ENCODE measurements around the gene SHISA7. TPM values are rescaled to one million over a fixed set of nuclear protein-coding genes. Genes with fewer than 3 reads are reported as not detected.

SHISA7 gene
- total RNA-seq, 2 donors from 2014 or later: not detected

DNA sequence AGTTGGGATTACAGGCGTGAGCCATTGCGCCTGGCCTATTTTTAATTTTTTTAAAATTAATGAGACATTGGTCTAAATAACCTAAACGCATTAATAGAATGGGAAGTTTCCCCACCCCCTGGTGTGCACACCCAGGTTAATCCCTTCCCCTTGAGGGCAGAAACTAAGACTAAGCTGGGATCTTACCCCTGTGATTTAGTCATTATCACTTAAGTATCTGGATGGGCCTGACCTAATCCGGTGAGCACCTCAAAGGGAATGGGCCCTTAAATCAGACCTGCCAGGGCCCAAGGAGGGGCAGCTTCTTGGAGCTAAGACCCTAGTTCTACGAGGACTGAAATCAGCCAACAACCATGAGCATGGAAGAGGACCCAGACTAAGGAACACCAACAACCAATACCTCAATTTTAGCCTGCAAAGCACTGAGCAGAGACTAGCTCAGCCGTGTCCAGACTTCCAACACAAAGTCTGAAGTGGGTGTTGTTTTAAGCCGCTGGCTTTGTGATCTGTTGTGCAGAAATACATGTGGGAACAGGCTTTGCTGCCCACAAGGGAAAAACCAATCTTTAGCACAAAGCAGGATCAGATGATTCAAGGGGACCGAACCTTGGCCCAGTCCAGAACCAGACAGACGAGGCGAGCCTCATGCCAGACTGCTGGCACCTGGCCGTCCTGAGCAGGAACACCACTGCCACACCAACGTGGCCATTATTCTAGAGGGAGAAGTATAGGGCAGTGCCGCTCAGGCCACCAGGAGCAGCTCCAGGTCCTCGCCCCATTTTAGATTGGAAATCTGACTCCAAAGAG lies 42.6 kb downstream of the SHISA7 start:
- 94% methylated on average over 8 to 14 of the region's 14 CpGs for WGBS, 2 experiments (ENCODE audit: insufficient coverage in 1 of 2, insufficient read length in 1 of 2)
- Mint-ChIP-seq H3K27me3 (ENCODE audit: insufficient read depth) (peaks cover 7% of the 10 kb centered on the region), H3K4me3 (no peak overlapping the region), H3K4me1 (peaks cover under 1% of the 10 kb centered on the region), H3K9me3 (no peaks in the 10 kb centered on the region), H3K36me3 (ENCODE audit: low read depth) (peaks cover 36% of the 10 kb centered on the region), H3K27ac (no peak overlapping the region)
- DNase-seq: peak; percentile 33
- Histone ChIP-seq H3K4me1 (ENCODE audit: control insufficient read depth, insufficient read depth, low read length) (no peaks in the 10 kb centered on the region), H3K9ac (ENCODE audit: extremely low read depth, low read length, poor library complexity, severe bottlenecking) (no peak overlapping the region), H3K27me3 (ENCODE audit: control insufficient read depth, insufficient read depth, low read length, poor library complexity, severe bottlenecking) (no peaks in the 10 kb centered on the region), H3K4me3 (ENCODE audit: low read length) (no peak overlapping the region), H3K9me3 (ENCODE audit: control insufficient read depth, low read length) (no peaks in the 10 kb centered on the region), H3K27ac (ENCODE audit: low read depth, low read length) (peak overlapping the region; percentile 2), H3K36me3 (ENCODE audit: control insufficient read depth, insufficient read depth, low read length) (peaks cover 40% of the 10 kb centered on the region)
- TF ChIP-seq, protein P1, sequence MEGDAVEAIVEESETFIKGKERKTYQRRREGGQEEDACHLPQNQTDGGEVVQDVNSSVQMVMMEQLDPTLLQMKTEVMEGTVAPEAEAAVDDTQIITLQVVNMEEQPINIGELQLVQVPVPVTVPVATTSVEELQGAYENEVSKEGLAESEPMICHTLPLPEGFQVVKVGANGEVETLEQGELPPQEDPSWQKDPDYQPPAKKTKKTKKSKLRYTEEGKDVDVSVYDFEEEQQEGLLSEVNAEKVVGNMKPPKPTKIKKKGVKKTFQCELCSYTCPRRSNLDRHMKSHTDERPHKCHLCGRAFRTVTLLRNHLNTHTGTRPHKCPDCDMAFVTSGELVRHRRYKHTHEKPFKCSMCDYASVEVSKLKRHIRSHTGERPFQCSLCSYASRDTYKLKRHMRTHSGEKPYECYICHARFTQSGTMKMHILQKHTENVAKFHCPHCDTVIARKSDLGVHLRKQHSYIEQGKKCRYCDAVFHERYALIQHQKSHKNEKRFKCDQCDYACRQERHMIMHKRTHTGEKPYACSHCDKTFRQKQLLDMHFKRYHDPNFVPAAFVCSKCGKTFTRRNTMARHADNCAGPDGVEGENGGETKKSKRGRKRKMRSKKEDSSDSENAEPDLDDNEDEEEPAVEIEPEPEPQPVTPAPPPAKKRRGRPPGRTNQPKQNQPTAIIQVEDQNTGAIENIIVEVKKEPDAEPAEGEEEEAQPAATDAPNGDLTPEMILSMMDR (conservative IDR thresholded peaks at IDR 0.05): no peak

DNA sequence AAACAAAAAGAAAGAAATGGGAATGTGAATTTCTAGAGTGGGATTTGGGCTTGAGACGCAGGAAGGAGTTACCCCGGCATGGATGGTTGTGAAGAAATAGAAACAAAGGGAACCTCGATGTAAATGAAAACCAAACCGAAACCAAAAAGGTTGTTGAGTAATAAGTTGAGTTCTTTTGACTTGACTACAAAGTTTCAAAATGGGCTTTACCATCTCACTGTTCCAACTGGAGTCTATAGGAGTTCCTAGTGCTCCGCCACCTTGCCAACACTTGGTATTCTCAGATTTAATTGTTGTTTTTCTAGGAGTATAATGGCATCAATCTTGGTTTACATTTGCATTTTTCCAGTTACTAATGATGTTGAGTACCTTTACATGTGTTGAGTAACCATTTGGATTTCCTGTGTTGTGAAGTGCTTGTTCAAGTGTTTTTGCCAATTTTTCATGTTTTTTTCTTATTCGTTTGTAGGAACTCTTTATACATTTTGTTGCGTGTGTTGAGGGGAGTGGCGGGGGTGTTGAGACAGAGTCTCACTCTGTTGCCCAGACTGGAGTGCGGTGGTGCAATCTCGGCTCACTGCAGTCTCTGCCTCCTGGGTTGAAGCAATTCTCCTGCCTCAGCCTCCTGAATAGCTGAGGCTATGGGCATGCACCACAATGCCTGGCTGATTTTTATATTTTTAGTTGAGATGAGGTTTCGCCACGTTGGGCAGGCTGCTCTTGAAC lies 44.7 kb downstream of the SHISA7 start:
- Histone ChIP-seq H3K4me3 (ENCODE audit: low read length) (no peak overlapping the region), H3K4me1 (ENCODE audit: control insufficient read depth, insufficient read depth, low read length) (no peaks in the 10 kb centered on the region), H3K9me3 (ENCODE audit: control insufficient read depth, low read length) (no peaks in the 10 kb centered on the region), H3K27me3 (ENCODE audit: control insufficient read depth, insufficient read depth, low read length, poor library complexity, severe bottlenecking) (no peaks in the 10 kb centered on the region), H3K9ac (ENCODE audit: extremely low read depth, low read length, poor library complexity, severe bottlenecking) (no peak overlapping the region), H3K27ac (ENCODE audit: low read depth, low read length) (no peak overlapping the region), H3K36me3 (ENCODE audit: control insufficient read depth, insufficient read depth, low read length) (peaks cover 22% of the 10 kb centered on the region)
- Mint-ChIP-seq H3K4me3 (no peak overlapping the region), H3K36me3 (ENCODE audit: low read depth) (peaks cover 24% of the 10 kb centered on the region), H3K4me1 (no peaks in the 10 kb centered on the region), H3K27me3 (ENCODE audit: insufficient read depth) (peaks cover 7% of the 10 kb centered on the region), H3K27ac (no peak overlapping the region), H3K9me3 (no peaks in the 10 kb centered on the region)
- 94 to 95% methylated on average over 11 to 12 of the region's 12 CpGs for WGBS, 2 experiments (ENCODE audit: insufficient coverage in 1 of 2, insufficient read length in 1 of 2)
- no peak for DNase-seq
- TF ChIP-seq, protein P1 (conservative IDR thresholded peaks at IDR 0.05): no peak

- no peak for DNase-seq
- 42 to 49% methylated on average over 9 to 18 of the region's 18 CpGs for WGBS, 2 experiments (ENCODE audit: insufficient coverage in 1 of 2, insufficient read length in 1 of 2)
- H3K36me3 Mint-ChIP-seq (ENCODE audit: low read depth): peaks cover 22% of the 10 kb centered on the region
- no peak overlapping the region for H3K4me3 Mint-ChIP-seq
- TF ChIP-seq, protein P1 (conservative IDR thresholded peaks at IDR 0.05): no peak
- no peak overlapping the region for H3K9ac ChIP-seq (ENCODE audit: extremely low read depth, low read length, poor library complexity, severe bottlenecking)
- H3K27ac ChIP-seq (ENCODE audit: low read depth, low read length): peak overlapping the region; percentile 61
- H3K36me3 ChIP-seq (ENCODE audit: control insufficient read depth, insufficient read depth, low read length): peaks cover 32% of the 10 kb centered on the region
- H3K27ac Mint-ChIP-seq: no peak overlapping the region
- H3K4me1 ChIP-seq (ENCODE audit: control insufficient read depth, insufficient read depth, low read length): peaks cover 11% of the 10 kb centered on the region
- peaks cover 4% of the 10 kb centered on the region for H3K27me3 Mint-ChIP-seq (ENCODE audit: insufficient read depth)
- H3K4me3 ChIP-seq (ENCODE audit: low read length): no peak overlapping the region
- no peaks in the 10 kb centered on the region for H3K9me3 Mint-ChIP-seq
- H3K9me3 ChIP-seq (ENCODE audit: control insufficient read depth, low read length): no peaks in the 10 kb centered on the region
- H3K27me3 ChIP-seq (ENCODE audit: control insufficient read depth, insufficient read depth, low read length, poor library complexity, severe bottlenecking): no peaks in the 10 kb centered on the region
- H3K4me1 Mint-ChIP-seq: peaks cover 25% of the 10 kb centered on the region
Observed at GRCh38 chr19:55392820-55393761, 50.0 kb downstream of the SHISA7 start.

All from endodermal cell (in vitro differentiated cells).